GM12892 (cell line): ENCODE results near the gene EXOC3L4.

Source experiments
- POLR2A ChIP-seq: IDR thresholded peaks from 2 replicates; pipeline ENCODE4 v1.6.1; 2011; ENCODE audit warnings: low read depth, low read length, control low read depth
- TAF1 ChIP-seq: IDR thresholded peaks from 2 replicates; pipeline ENCODE4 v1.6.1; 2011; ENCODE audit warnings: low read depth, mild to moderate bottlenecking, control low read depth, low read length, borderline replicate concordance

DNA sequence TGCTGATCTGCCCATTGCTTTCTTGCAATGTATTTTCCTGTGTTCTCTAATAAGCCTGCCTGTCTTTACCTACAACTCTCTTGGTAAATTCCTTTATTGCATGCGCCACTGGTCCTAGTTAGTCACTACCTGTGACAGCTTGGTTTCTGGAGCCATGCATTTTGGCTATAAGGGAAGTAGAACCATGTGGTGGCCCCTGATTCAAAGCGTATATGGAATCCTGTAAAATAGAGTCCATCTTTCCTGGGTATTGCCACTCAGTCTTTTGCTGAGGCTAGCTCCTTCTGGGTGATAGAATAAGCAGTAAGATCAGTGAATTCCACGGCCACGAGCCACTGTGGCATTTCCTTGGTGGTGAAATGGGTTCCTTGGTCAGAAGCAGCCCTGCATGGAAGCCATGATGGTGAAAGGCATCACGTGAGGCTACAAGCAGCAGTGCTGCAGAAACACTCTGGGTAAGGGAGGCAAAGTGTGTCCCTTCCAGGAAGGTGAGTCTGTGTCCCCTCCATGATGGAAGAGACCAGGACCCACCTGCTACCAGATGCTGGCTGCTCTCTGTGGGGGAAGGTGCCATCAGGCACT lies 48.3 kb downstream of the EXOC3L4 start:
- no peak for TF ChIP-seq TAF1
- TF ChIP-seq POLR2A = no peak
